ENCODE results near the gene ALG14. TPM values are rescaled to one million over a fixed set of nuclear protein-coding genes. Genes with fewer than 3 reads are reported as not detected.

The ALG14 gene
- total RNA-seq, 6 experiments from 2014 or later: 8.8 to 14.0 (median 11.9) TPM

DNA sequence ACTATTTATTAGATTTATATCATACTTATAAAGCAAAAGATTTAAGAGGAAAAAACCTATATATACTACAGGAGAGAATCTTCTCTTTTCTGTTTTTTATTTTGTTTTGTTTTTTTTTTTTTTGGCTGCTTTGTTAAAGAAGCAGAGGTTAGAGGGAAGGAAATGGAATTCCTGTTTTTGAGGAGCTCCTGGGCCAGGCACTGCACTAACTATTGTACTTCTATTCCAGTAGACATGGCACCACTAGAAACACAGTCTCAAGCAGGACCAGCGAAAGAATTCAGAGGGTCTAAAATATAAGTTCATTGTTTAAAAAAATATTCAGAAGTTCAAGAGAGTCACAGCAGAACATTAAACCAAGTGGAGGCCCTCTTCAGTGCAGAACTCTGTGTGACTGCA lies 91.2 kb downstream of the ALG14 start:
- Mint-ChIP-seq H3K36me3 (ENCODE audit: low read depth) (peaks cover 7% of the 10 kb centered on the region), H3K27me3 (ENCODE audit: insufficient read depth) (no peaks in the 10 kb centered on the region; the same call in 1 of the 2 replicates), H3K27ac (no peak overlapping the region), H3K4me1 (ENCODE audit: low read depth) (peaks cover 58% of the 10 kb centered on the region), H3K9me3 (no peaks in the 10 kb centered on the region), H3K4me3 (no peak overlapping the region)
- DNase-seq: no peak
- no peak for TF ChIP-seq CTCF (IDR thresholded peaks at IDR 0.05)

DNA sequence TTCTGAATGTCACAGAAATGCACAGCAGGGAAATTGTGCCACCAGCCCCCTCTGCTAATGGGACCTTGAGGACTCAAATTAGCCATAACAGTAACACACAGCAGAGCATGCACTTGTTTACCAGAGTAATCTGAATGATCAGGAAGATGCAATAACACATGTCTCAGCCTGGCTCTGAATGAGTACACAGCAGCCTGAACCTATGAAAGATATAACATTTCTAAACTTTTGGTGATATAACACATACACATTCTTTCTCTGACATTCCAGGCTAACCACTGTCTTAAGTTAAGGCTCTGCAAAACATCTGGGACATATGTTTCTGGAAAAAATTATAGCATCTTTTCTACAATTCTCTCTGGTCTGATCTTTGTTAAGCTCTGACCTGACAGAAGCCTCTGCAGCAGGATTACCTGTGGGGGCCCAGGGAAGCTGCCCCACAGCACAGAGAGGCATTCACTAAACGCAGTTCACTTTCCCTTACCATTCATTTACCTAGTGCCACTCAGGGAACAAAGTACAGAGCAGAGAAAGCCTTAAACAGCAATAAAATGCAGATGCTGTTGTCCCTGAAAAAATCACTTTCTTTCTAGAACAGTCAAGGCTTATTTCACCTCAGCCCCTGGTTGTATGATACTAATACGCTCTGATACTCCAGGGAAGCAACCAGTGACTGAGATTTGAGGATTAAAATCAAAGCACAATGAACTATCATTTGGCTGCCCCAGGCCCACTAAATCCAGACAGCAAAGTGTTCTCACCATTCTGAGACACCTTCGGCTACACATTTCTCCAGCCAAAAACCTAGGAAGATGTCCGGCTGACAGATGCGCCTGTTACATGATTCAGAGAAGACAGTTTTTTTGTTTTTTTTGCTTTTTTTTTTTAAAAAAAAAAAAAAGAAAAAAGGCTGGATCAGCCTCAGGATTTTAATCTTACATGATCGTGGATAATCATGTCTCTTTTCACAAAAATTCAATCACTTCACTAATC lies 91.9 kb downstream of the ALG14 start:
- no peak for TF ChIP-seq CTCF (IDR thresholded peaks at IDR 0.05)
- no peaks in the 10 kb centered on the region; the same call in 1 of the 2 replicates for H3K27me3 Mint-ChIP-seq (ENCODE audit: insufficient read depth)
- H3K9me3 Mint-ChIP-seq: no peaks in the 10 kb centered on the region; the same call in 1 of the 2 replicates
- peaks cover 55% of the 10 kb centered on the region for H3K4me1 Mint-ChIP-seq (ENCODE audit: low read depth)
- H3K4me3 Mint-ChIP-seq: no peak overlapping the region
- H3K27ac Mint-ChIP-seq: peak overlapping the region; percentile 26; the same call in 1 of the 2 replicates
- peak; percentile 12 for DNase-seq
- peaks cover 7% of the 10 kb centered on the region; the same call in 1 of the 2 replicates for H3K36me3 Mint-ChIP-seq (ENCODE audit: low read depth)

GRCh38 chr1:94979656-94980581 lies 92.8 kb downstream of the ALG14 start:
- Mint-ChIP-seq H3K4me3 (no peak overlapping the region), H3K9me3 (no peaks in the 10 kb centered on the region; the same call in 1 of the 2 replicates), H3K27ac (peak overlapping the region; percentile 26; the same call in 1 of the 2 replicates), H3K36me3 (ENCODE audit: low read depth) (peaks cover 7% of the 10 kb centered on the region), H3K4me1 (ENCODE audit: low read depth) (peaks cover 60% of the 10 kb centered on the region), H3K27me3 (ENCODE audit: insufficient read depth) (no peaks in the 10 kb centered on the region; the same call in 1 of the 2 replicates)
- TF ChIP-seq CTCF (IDR thresholded peaks at IDR 0.05): no peak
- DNase-seq: no peak

GRCh38 chr1:94979131-94979530 lies 93.6 kb downstream of the ALG14 start:
- TF ChIP-seq CTCF (IDR thresholded peaks at IDR 0.05): no peak
- no peaks in the 10 kb centered on the region; the same call in 1 of the 2 replicates for H3K9me3 Mint-ChIP-seq
- no peaks in the 10 kb centered on the region; the same call in 1 of the 2 replicates for H3K27me3 Mint-ChIP-seq (ENCODE audit: insufficient read depth)
- H3K4me3 Mint-ChIP-seq: no peak overlapping the region
- no peak for DNase-seq
- no peak overlapping the region for H3K27ac Mint-ChIP-seq
- H3K36me3 Mint-ChIP-seq (ENCODE audit: low read depth): peaks cover 7% of the 10 kb centered on the region
- H3K4me1 Mint-ChIP-seq (ENCODE audit: low read depth): peaks cover 61% of the 10 kb centered on the region

GRCh38 chr1:94978401-94978800 lies 94.3 kb downstream of the ALG14 start:
- no peak for DNase-seq
- peaks cover 61% of the 10 kb centered on the region for H3K4me1 Mint-ChIP-seq (ENCODE audit: low read depth)
- no peaks in the 10 kb centered on the region; the same call in 1 of the 2 replicates for H3K27me3 Mint-ChIP-seq (ENCODE audit: insufficient read depth)
- H3K9me3 Mint-ChIP-seq: no peaks in the 10 kb centered on the region; the same call in 1 of the 2 replicates
- H3K36me3 Mint-ChIP-seq (ENCODE audit: low read depth): peaks cover 7% of the 10 kb centered on the region
- no peak overlapping the region for H3K4me3 Mint-ChIP-seq
- H3K27ac Mint-ChIP-seq: no peak overlapping the region
- no peak for TF ChIP-seq CTCF (IDR thresholded peaks at IDR 0.05)

Data from HFFc6 (cell line).